Sigmoid colon (tissue), 4 donors: Measurements from ENCODE around the gene DIPK1A.

ENCODE experiments used
- POLR2A ChIP-seq, 2 donors: fragments of 450-650 bp; IDR thresholded peaks; one replicate each; pipeline ENCODE4 v1.6.1; 2016; ENCODE audit warnings: antibody characterized with exemption in 2 of 2, mild to moderate bottlenecking in 2 of 2, moderate library complexity in 2 of 2
- POLR2AphosphoS5 ChIP-seq, 4 donors: sonication (generic); formaldehyde crosslinking; IDR thresholded peaks; one replicate each; pipeline ENCODE4 v1.6.1; 2017; ENCODE audit warnings: antibody characterized with exemption in 4 of 4
- TF ChIP-seq, protein P1 (sequence below), 4 experiments: fragments of 450-650 bp in 3 of 4; fragments of 200-600 bp in 1 of 4; IDR thresholded peaks; one replicate each; pipeline ENCODE4 v1.5.1; 2016 to 2019; ENCODE audit warnings: antibody characterized with exemption in 4 of 4, mild to moderate bottlenecking in 3 of 4, moderate library complexity in 2 of 4

DNA sequence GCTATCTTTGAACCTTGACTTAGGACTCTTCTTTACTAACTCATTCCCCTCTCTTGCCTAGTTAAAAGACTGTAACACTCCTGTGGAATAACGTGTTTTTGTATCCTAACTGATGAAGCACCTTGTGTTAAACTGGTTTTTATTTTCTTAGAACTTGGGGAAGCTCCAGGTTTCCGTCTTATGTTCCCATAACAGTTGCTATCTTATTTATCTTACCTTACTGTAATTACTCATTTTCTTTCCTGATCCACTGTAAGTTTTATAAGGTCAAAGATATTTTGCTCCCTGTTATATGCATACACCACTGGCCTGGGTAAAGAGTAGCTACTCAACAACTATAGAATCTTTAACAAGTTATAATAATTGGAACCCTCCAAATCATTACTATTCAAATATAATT is 86.3 kb downstream of the DIPK1A start:
- no peak for TF ChIP-seq POLR2A (IDR thresholded peaks at IDR 0.05)
- TF ChIP-seq, protein P1, sequence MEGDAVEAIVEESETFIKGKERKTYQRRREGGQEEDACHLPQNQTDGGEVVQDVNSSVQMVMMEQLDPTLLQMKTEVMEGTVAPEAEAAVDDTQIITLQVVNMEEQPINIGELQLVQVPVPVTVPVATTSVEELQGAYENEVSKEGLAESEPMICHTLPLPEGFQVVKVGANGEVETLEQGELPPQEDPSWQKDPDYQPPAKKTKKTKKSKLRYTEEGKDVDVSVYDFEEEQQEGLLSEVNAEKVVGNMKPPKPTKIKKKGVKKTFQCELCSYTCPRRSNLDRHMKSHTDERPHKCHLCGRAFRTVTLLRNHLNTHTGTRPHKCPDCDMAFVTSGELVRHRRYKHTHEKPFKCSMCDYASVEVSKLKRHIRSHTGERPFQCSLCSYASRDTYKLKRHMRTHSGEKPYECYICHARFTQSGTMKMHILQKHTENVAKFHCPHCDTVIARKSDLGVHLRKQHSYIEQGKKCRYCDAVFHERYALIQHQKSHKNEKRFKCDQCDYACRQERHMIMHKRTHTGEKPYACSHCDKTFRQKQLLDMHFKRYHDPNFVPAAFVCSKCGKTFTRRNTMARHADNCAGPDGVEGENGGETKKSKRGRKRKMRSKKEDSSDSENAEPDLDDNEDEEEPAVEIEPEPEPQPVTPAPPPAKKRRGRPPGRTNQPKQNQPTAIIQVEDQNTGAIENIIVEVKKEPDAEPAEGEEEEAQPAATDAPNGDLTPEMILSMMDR (IDR thresholded peaks at IDR 0.05): no peak
- TF ChIP-seq POLR2AphosphoS5 (IDR thresholded peaks at IDR 0.05): no peak
